Esophagus muscularis mucosa (tissue), 4 donors: Measurements from ENCODE around the gene COA7.

Experiments used
- EP300 ChIP-seq: sonication (generic); formaldehyde crosslinking; IDR thresholded peaks from one replicate; pipeline ENCODE4 v1.6.1; 2017; ENCODE audit warnings: antibody characterized with exemption
- POLR2AphosphoS5 ChIP-seq, 2 donors: sonication (generic); formaldehyde crosslinking; IDR thresholded peaks; one replicate each; pipeline ENCODE4 v1.6.1; 2017; ENCODE audit warnings: antibody characterized with exemption in 2 of 2
- TF ChIP-seq, protein P1 (sequence below), 3 experiments: fragments of 200-600 bp in 2 of 3; fragments of 450-650 bp in 1 of 3; sonication (generic) in 2 of 3; IDR thresholded peaks; one replicate each; pipeline ENCODE4 v1.5.1; 2017 to 2019; ENCODE audit warnings: antibody characterized with exemption in 3 of 3, mild to moderate bottlenecking in 2 of 3, moderate library complexity in 1 of 3

DNA sequence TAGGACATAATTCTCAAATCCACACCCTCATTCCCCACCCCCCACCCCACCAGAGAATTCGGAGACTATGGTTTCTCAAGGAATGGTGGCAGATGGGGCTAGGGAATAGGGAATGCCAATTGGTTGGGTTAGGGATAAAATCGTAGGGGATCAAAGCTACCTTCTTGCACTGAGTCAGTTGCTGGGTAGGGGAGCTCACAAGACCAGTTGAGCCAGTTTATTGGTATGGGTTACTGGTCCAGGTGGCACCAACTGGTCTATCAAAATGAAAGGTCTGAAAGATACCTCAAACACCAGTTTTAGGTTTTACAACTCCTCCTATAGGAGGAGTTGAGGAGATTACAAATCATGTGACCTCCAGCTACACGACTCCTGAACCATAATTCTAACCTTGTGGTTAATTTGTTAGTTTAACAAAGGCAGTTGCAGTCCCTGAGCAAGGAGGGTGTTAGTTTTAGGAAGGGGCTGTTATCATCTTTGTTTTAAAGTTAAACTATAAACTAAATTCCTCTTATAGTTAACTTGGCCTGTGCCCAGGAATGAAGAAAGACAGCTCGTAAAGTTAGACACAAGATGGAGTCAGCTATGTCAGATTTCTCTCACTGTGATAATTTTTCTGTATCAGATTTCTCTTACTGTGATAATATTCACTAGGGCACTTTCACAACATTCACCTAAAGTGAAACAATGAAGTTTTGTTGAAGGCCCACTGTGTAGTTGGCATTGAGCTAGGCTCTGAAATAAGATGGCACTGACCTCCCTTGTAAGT lies 62.6 kb downstream of the COA7 start:
- no peak for TF ChIP-seq EP300
- TF ChIP-seq, protein P1, sequence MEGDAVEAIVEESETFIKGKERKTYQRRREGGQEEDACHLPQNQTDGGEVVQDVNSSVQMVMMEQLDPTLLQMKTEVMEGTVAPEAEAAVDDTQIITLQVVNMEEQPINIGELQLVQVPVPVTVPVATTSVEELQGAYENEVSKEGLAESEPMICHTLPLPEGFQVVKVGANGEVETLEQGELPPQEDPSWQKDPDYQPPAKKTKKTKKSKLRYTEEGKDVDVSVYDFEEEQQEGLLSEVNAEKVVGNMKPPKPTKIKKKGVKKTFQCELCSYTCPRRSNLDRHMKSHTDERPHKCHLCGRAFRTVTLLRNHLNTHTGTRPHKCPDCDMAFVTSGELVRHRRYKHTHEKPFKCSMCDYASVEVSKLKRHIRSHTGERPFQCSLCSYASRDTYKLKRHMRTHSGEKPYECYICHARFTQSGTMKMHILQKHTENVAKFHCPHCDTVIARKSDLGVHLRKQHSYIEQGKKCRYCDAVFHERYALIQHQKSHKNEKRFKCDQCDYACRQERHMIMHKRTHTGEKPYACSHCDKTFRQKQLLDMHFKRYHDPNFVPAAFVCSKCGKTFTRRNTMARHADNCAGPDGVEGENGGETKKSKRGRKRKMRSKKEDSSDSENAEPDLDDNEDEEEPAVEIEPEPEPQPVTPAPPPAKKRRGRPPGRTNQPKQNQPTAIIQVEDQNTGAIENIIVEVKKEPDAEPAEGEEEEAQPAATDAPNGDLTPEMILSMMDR (IDR thresholded peaks at IDR 0.05): no peak
- no peak for TF ChIP-seq POLR2AphosphoS5 (IDR thresholded peaks at IDR 0.05)
